K562 (cell line): ENCODE data around the gene SPATS2. TPM values are rescaled to one million over a fixed set of nuclear protein-coding genes. Genes with fewer than 3 reads are reported as not detected.

ENCODE experiments used
- ATAC-seq: fragments of 200-7000 bp; cut with Tn5 transposase; 3 replicates; pipeline ENCODE4 v1.9.1; 2020; ENCODE audit warnings: moderate library complexity
- BruUV-seq: library from RNA; stranded (reverse); fragments of 400-500 nt; replicated peaks from 2 replicates; lab custom pipeline; 2021; lab: Mats Ljungman, UMichigan
- CTCF ChIA-PET: fragments of 300-600 bp; formaldehyde crosslinking; extraction: SDS; loops from one replicate; lab custom pipeline; 2021; ENCODE audit warnings: low intra/inter-chr PET ratio; lab: Yijun Ruan, JAX
- POLR2A ChIA-PET: fragments of 300-600, 350-650 bp; sonication (Branson Sonifier 250); formaldehyde crosslinking; extraction: SDS; loops from one replicate; lab custom pipeline; 2021; ENCODE audit warnings: antibody characterized with exemption, inconsistent platforms; lab: Yijun Ruan, JAX
- DNase-seq, 4 experiments: peaks; one replicate each; pipeline versions ENCODE4 v3.0.0 to v3.0.0-alpha.2; 2011 to 2018; ENCODE audit warnings: low spot score in 3 of 4, mixed read lengths in 3 of 4; ENCODE audit errors: extremely low read depth in 1 of 4
- FAIRE-seq: peaks from 2 replicates; lab custom pipeline; 2011; peaks lifted over from hg19 to GRCh38; lab: Jason Lieb, UNC
- H2AFZ ChIP-seq: 2 replicates; pipeline ENCODE4 v1.6.0; 2011; ENCODE audit warnings: low read depth, low read length, control low read depth, inconsistent platforms
- H3K27ac ChIP-seq: fragments of 200-600 bp; 3 replicates; pipeline ENCODE4 v1.8.0; 2011; ENCODE audit warnings: low read depth, mild to moderate bottlenecking, control low read depth, inconsistent platforms, low read length, moderate library complexity, mixed read lengths; ENCODE audit errors: extremely low read depth
- H3K27me3 ChIP-seq, 2 experiments: fragments of 300-600 bp in 1 of 2; 2 replicates in 1 of 2; 3 replicates in 1 of 2; pipeline versions ENCODE4 v1.6.0 to v1.8.0; 2011; ENCODE audit warnings: inconsistent platforms in 2 of 2, low read length in 2 of 2, mild to moderate bottlenecking in 1 of 2, mixed read lengths in 1 of 2, moderate library complexity in 1 of 2; ENCODE audit not compliant: control insufficient read depth in 2 of 2, insufficient read depth in 2 of 2
- H3K36me3 ChIP-seq: fragments of 300-600 bp; 3 replicates; pipeline ENCODE4 v1.8.0; 2011; ENCODE audit warnings: mild to moderate bottlenecking, low read length, inconsistent platforms; ENCODE audit not compliant: control insufficient read depth, insufficient read depth
- H3K4me1 ChIP-seq, 2 experiments: fragments of 200-600 bp in 1 of 2; replicated peaks in 1 of 2; 2 replicates in 1 of 2; 3 replicates in 1 of 2; pipeline versions ENCODE4 v1.5.1 to v1.8.0; 2011; ENCODE audit warnings: inconsistent platforms in 2 of 2, low read length in 2 of 2, mild to moderate bottlenecking in 1 of 2, mixed read lengths in 1 of 2, moderate library complexity in 1 of 2; ENCODE audit not compliant: control insufficient read depth in 2 of 2, insufficient read depth in 2 of 2
- H3K4me2 ChIP-seq: 2 replicates; pipeline ENCODE4 v1.6.1; 2011; ENCODE audit warnings: low read length, control low read depth, inconsistent platforms, mixed read lengths; ENCODE audit not compliant: insufficient read depth
- H3K4me3 ChIP-seq: fragments of 200-600 bp; sonication (generic), shearing (Covaris generic); 2 replicates; pipeline ENCODE4 v1.5.1; 2016; ENCODE audit warnings: control low read depth, inconsistent platforms
- H3K79me2 ChIP-seq: fragments of 200-600 bp; 3 replicates; pipeline ENCODE4 v1.8.0; 2011; ENCODE audit warnings: low read length, inconsistent platforms; ENCODE audit not compliant: control insufficient read depth, insufficient read depth
- H3K9ac ChIP-seq, 2 experiments: 2 replicates each; pipeline versions ENCODE4 v1.6.0 to v1.6.1; 2011; ENCODE audit warnings: low read depth in 2 of 2, low read length in 2 of 2, control low read depth in 1 of 2, inconsistent platforms in 1 of 2, mild to moderate bottlenecking in 1 of 2, mixed read lengths in 1 of 2; ENCODE audit not compliant: insufficient read depth in 1 of 2
- H3K9me1 ChIP-seq: one replicate; pipeline ENCODE4 v1.6.0; 2011; ENCODE audit warnings: inconsistent platforms, mild to moderate bottlenecking, low read length, moderate library complexity; ENCODE audit not compliant: control insufficient read depth, insufficient read depth
- H3K9me3 ChIP-seq: replicated peaks from 2 replicates; pipeline ENCODE4 v1.5.1; 2011; ENCODE audit warnings: low read depth, low read length, inconsistent platforms; ENCODE audit not compliant: control insufficient read depth, insufficient read depth
- H4K20me1 ChIP-seq: replicated peaks from 2 replicates; pipeline ENCODE4 v1.6.1; 2011; ENCODE audit warnings: low read length, inconsistent platforms, mixed read lengths; ENCODE audit not compliant: control insufficient read depth, insufficient read depth
- CHD4 ChIP-seq: fragments of 200-600 bp; sonication (generic); IDR thresholded peaks from 3 replicates; pipeline ENCODE4 v1.6.1; 2012; ENCODE audit warnings: low read depth, mild to moderate bottlenecking, mixed read lengths, low read length, inconsistent platforms; ENCODE audit not compliant: insufficient read depth, insufficient replicate concordance, poor library complexity, severe bottlenecking
- FOS ChIP-seq: IDR thresholded peaks from 3 replicates; pipeline ENCODE4 v1.6.1; 2011; ENCODE audit not compliant: insufficient read length; ENCODE audit errors: extremely low read depth
- GATAD2A ChIP-seq: fragments of 450-650 bp; IDR thresholded peaks from 2 replicates; pipeline ENCODE4 v1.6.1; 2017
- HDAC8 ChIP-seq: fragments of 450-650 bp; IDR thresholded peaks from 2 replicates; pipeline ENCODE4 v1.6.1; 2016; ENCODE audit warnings: mild to moderate bottlenecking, missing genetic modification characterization, moderate library complexity, missing compliant biosample characterization
- LCOR ChIP-seq: sonication (generic); formaldehyde crosslinking; IDR thresholded peaks from 2 replicates; pipeline ENCODE4 v1.8.0; 2022; ENCODE audit warnings: mild to moderate bottlenecking, missing genetic modification reagents
- TGIF2 ChIP-seq: sonication (generic); formaldehyde crosslinking; IDR thresholded peaks from 2 replicates; pipeline ENCODE4 v1.8.1; 2022; ENCODE audit warnings: mild to moderate bottlenecking, missing genetic modification reagents, moderate library complexity
- WGBS: fragments of 100-300 bp; shearing (Covaris generic); methylation state at CpG from one replicate; pipeline ENCODE4 v1.1.6; 2016; ENCODE audit warnings: low coverage, mixed read lengths; ENCODE audit not compliant: insufficient coverage; ENCODE audit errors: missing lambda C conversion rate; 5-methylcytosine and 5-hydroxymethylcytosine counted together
- in situ Hi-C: fragments of 300-500 bp; cut with MboI; formaldehyde crosslinking; loops from 4 replicates; pipeline ENCODE4 v1.15.0; 2018; ENCODE audit warnings: inconsistent platforms, mixed read lengths
- intact Hi-C: fragments of 100-400 bp; cut with micrococcal nuclease; formaldehyde crosslinking; loops from 2 replicates; pipeline ENCODE4 v1.14.2; 2022
- polyA plus RNA-seq, 8 experiments: library from polyadenylated mRNA; depleted of rRNA in 4 of 8; stranded (reverse) in 5 of 8; unstranded in 3 of 8; fragments of >200 nt; fragmentation: Nextera tagmentation in 2 of 8; fragmentation: Illumina TruSeq in 1 of 8; extraction: Ambion mirVana in 2 of 8; extraction: Trizol in 1 of 8; gene quantifications; 2 replicates each; pipeline versions ENCODE4 v1.2.1 to v1.2.3, GENCODE V29; 2011 to 2014; ENCODE audit warnings: inconsistent platforms in 1 of 8, missing spikeins in 1 of 8
- total RNA-seq, 7 experiments: library from RNA; depleted of rRNA in 6 of 7; stranded (reverse); fragments of >200 nt in 6 of 7; fragmentation: Illumina TruSeq in 2 of 7; extraction: Trizol in 2 of 7; gene quantifications; 2 replicates each; pipeline versions ENCODE4 v1.2.1 to v1.2.3, GENCODE V29; 2011 to 2021; ENCODE audit warnings: low replicate concordance in 1 of 7
- TF ChIP-seq, protein P1 (sequence below): fragments of 450-650 bp; formaldehyde crosslinking; IDR thresholded peaks from 2 replicates; pipeline ENCODE4 v1.4.0; 2022; ENCODE audit warnings: missing genetic modification characterization

SPATS2 gene
- total and polyA plus RNA-seq, 9 of the 15 experiments (the other 6 are each of a cell fraction or from before 2014, with no cell fraction given): 5.4 to 48.2 (median 17.5) TPM

DNA sequence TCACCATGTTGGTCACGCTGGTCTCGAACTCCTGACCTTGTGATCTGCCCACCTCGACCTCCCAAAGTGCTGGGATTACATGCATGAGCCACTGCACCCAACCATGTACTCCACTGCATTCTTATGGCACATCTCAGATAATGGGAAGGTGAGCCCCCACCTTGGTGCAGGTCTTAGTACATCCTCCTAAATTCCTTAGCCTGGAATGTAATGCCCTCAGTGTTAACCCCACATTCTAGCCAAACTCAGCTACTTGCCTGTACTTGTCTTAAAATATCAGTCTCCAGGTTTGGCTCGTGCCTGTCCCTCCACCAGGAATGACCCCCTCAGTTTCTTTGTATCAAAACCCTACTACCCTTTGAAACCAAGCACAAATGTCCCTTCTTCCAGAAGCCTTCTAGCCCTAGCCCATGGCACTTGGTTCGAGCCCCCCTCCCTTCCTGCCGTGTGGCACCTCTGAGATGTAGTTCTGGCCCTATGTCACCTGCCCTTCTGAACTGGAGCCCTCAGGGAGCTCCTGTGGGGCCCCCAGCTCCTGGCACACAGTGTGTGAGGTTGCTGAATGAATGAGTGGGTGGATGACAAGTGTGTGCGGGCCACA is 179.9 kb downstream of the SPATS2 start:
- no peak for FAIRE-seq
- TF ChIP-seq GATAD2A (no peak), TGIF2 (no peak), LCOR (no peak), CHD4 (no peak), HDAC8 (tag) (no peak), FOS (no peak)
- TF ChIP-seq, protein P1, sequence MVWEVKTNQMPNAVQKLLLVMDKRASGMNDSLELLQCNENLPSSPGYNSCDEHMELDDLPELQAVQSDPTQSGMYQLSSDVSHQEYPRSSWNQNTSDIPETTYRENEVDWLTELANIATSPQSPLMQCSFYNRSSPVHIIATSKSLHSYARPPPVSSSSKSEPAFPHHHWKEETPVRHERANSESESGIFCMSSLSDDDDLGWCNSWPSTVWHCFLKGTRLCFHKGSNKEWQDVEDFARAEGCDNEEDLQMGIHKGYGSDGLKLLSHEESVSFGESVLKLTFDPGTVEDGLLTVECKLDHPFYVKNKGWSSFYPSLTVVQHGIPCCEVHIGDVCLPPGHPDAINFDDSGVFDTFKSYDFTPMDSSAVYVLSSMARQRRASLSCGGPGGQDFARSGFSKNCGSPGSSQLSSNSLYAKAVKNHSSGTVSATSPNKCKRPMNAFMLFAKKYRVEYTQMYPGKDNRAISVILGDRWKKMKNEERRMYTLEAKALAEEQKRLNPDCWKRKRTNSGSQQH (CRISPR knock-in tag): no peak
- TF ChIP-seq, all 486 proteins: peak for 0
- no TSS peak for BruUV-seq

More for the DNA sequence above, 179.9 kb downstream of the SPATS2 start:
- 1% methylated on average over 7 of the region's 7 CpGs for WGBS
- H3K4me2 ChIP-seq: no peak overlapping the region
- intact Hi-C loops: no loop called here
- H3K4me1 ChIP-seq: peaks cover 0 to 22% of the 10 kb centered on the region in 2 experiments; a peak in 2 of 5 replicates
- no peak for ATAC-seq
- H3K79me2 ChIP-seq: no peaks in the 10 kb centered on the region
- no peaks in the 10 kb centered on the region for H3K36me3 ChIP-seq
- ChIA-PET CTCF (no interaction called here), POLR2A (interaction anchor here (1.1 kb wide), 1 partner anchor 16 kb away, joined by 3 read pairs; no protein-coding TSS in a partner anchor)
- H3K9ac ChIP-seq: no peak overlapping the region
- no peak overlapping the region for H3K27ac ChIP-seq
- no peak for DNase-seq
- H3K9me1 ChIP-seq: peaks cover 3% of the 10 kb centered on the region
- H4K20me1 ChIP-seq: no peaks in the 10 kb centered on the region
- H3K9me3 ChIP-seq: no peaks in the 10 kb centered on the region
- no peak overlapping the region for H2AFZ ChIP-seq
- H3K27me3 ChIP-seq: peaks cover 13 to 48% of the 10 kb centered on the region in 2 experiments; a peak in 4 of 5 replicates
- no peak overlapping the region for H3K4me3 ChIP-seq
- in situ Hi-C loops: no loop called here
